HG02840 (cell line): Measurements from ENCODE around the gene HMGN3.

ENCODE experiments used
- ATAC-seq: cut with Tn5 transposase; IDR thresholded peaks from one replicate; pipeline ENCODE4 v1.9.1; 2021; ENCODE audit warnings: mild to moderate bottlenecking, moderate library complexity, moderate number of reproducible peaks; ENCODE audit not compliant: unreplicated experiment, low FRiP score

HMGN3 gene

GRCh38 chr6:79233611-79234149 is 802 bp downstream of the HMGN3 start:
- ATAC-seq = peak; percentile 65

GRCh38 chr6:79232696-79233462 is 1.6 kb downstream of the HMGN3 start:
- no peak for ATAC-seq

- no peak for ATAC-seq
Measured at GRCh38 chr6:79231666-79232065, 2.8 kb downstream of the HMGN3 start.

- no peak for ATAC-seq
Measured at GRCh38 chr6:79231101-79231500, 3.4 kb downstream of the HMGN3 start.

GRCh38 chr6:79230149-79230548 is 4.3 kb downstream of the HMGN3 start:
- ATAC-seq = no peak

- no peak for ATAC-seq
Measured at GRCh38 chr6:79227445-79227844, 7.0 kb downstream of the HMGN3 start.

GRCh38 chr6:79226660-79227059 is 7.8 kb downstream of the HMGN3 start:
- no peak for ATAC-seq

- no peak for ATAC-seq
Measured at GRCh38 chr6:79225717-79226599, 8.5 kb downstream of the HMGN3 start.

- ATAC-seq = no peak
Measured at GRCh38 chr6:79223611-79224404, 10.7 kb downstream of the HMGN3 start.

- ATAC-seq = no peak
Measured at GRCh38 chr6:79215213-79215824, 19.2 kb downstream of the HMGN3 start.

- no peak for ATAC-seq
Measured at GRCh38 chr6:79212859-79213258, 21.6 kb downstream of the HMGN3 start.

- ATAC-seq = no peak
Measured at GRCh38 chr6:79208816-79209215, 25.7 kb downstream of the HMGN3 start.

- no peak for ATAC-seq
Measured at GRCh38 chr6:79203753-79204253, 30.7 kb downstream of the HMGN3 start.

GRCh38 chr6:79202556-79202955 is 31.9 kb downstream of the HMGN3 start:
- ATAC-seq = no peak

- ATAC-seq = no peak
Measured at GRCh38 chr6:79201983-79202382, 32.5 kb downstream of the HMGN3 start.

- ATAC-seq = no peak
Measured at GRCh38 chr6:79201143-79201542, 33.3 kb downstream of the HMGN3 start.

- no peak for ATAC-seq
Measured at GRCh38 chr6:79196912-79197311, 37.6 kb downstream of the HMGN3 start.

- no peak for ATAC-seq
Measured at GRCh38 chr6:79193971-79194370, 40.5 kb downstream of the HMGN3 start.

GRCh38 chr6:79189760-79190350 is 44.6 kb downstream of the HMGN3 start:
- no peak for ATAC-seq
